Activated naive CD8-positive, alpha-beta T cell treated with anti-CD3 and anti-CD28 coated beads for 36 hours (primary cell): Measurements from ENCODE around the gene ZFPM1. TPM values are rescaled to one million over a fixed set of nuclear protein-coding genes. Genes with fewer than 3 reads are reported as not detected.
"Not testable (repeated sequence)": the region's sequence is repeated elsewhere in the genome, so short reads cannot be mapped to it uniquely, and the experiment has no call there.

ENCODE experiments used
- DNase-seq: peaks from one replicate; pipeline ENCODE4 v3.0.0; 2021
- H3K27ac Mint-ChIP-seq: one replicate; pipeline ENCODE4 v1.8.0; 2022; ENCODE audit warnings: mild to moderate bottlenecking, moderate library complexity, mixed read lengths
- H3K27me3 Mint-ChIP-seq: one replicate; pipeline ENCODE4 v1.8.0; 2022; ENCODE audit warnings: mild to moderate bottlenecking, mixed read lengths
- H3K36me3 Mint-ChIP-seq: one replicate; pipeline ENCODE4 v1.8.0; 2021; ENCODE audit warnings: mild to moderate bottlenecking, mixed read lengths
- H3K4me1 Mint-ChIP-seq: one replicate; pipeline ENCODE4 v1.8.0; 2021; ENCODE audit warnings: mixed read lengths
- H3K4me3 Mint-ChIP-seq: one replicate; pipeline ENCODE4 v1.8.0; 2022; ENCODE audit warnings: mild to moderate bottlenecking, moderate library complexity, mixed read lengths
- H3K9me3 Mint-ChIP-seq: one replicate; pipeline ENCODE4 v1.8.0; 2022; ENCODE audit warnings: mixed read lengths
- total RNA-seq, 2 experiments: library from RNA; stranded (reverse); gene quantifications; one replicate each; pipeline ENCODE4 v1.2.3, GENCODE V29; 2021

Gene ZFPM1
- total RNA-seq, 2 experiments from 2014 or later, result 6.7 to 6.9 TPM

DNA sequence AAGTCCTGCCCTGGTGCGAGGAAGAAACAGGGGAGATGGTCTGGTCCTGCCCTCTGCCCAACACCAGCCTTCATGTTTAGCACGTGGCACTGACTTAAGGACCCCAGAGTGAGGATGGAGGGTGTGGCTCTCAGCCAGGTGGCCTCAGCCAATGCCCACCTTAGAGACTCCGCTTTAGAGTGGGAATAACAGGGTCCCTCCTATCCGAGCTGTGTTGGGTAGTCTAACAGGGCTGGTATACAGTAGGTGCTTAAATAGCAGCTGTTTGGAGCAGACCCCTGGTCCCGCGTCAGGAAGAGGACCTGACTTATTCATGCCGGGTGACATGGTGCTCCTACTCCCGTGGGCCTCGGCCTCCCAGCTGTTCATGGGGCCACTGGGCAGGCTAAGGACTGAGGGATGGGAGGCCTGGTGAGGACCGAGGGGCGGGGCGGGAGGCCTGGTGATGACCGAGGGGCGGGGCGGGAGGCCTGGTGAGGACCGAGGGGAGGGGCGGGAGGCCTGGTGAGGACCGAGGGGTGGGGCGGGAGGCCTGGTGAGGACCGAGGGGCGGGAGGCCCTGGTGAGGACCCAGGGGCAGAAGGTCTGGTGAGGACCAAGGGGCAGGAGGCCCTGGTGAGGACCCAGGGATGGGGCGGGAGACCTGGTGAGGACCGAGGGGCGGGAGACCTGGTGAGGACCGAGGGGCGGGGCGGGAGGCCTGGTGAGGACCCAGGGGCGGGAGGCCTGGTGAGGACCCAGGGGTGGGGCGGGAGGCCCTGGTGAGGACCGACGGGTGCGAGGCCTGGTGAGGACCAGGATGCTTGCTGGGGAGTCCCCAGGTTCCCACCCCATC, 7.6 kb downstream of the ZFPM1 start:
- Mint-ChIP-seq H3K27me3 (no peaks in the 10 kb centered on the region), H3K27ac (no peak overlapping the region), H3K4me3 (no peak overlapping the region), H3K4me1 (peaks cover 45% of the 10 kb centered on the region), H3K9me3 (no peaks in the 10 kb centered on the region), H3K36me3 (no peaks in the 10 kb centered on the region)
- DNase-seq, result no peak

GRCh38 chr16:88461331-88462269, 8.5 kb downstream of the ZFPM1 start:
- no peaks in the 10 kb centered on the region for H3K36me3 Mint-ChIP-seq
- no peaks in the 10 kb centered on the region for H3K27me3 Mint-ChIP-seq
- DNase-seq, result no peak
- H3K27ac Mint-ChIP-seq, result no peak overlapping the region
- H3K4me3 Mint-ChIP-seq, result no peak overlapping the region
- no peaks in the 10 kb centered on the region for H3K9me3 Mint-ChIP-seq
- H3K4me1 Mint-ChIP-seq, result peaks cover 48% of the 10 kb centered on the region

DNA sequence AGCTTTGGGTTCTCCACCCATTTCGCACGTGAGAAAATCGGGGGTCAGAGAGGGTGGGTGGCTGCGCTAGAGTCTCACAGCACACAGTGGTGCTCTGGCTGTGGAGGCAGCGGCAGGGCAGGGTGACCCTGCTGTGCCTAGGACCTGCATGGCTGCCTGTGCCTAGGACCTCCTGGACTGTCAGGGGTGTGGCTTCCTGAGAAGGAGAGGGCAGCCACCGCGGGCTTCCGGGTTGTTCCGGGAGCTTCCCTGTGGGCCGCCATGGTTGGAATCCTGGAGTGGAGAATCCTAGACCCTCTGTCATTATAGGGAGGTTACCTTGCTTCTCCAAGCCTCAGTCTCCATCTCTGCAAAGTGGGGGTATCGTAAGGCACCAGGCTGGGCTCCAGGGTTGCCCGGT, 9.3 kb downstream of the ZFPM1 start:
- H3K4me3 Mint-ChIP-seq, result no peak overlapping the region
- H3K36me3 Mint-ChIP-seq, result no peaks in the 10 kb centered on the region
- H3K27ac Mint-ChIP-seq, result no peak overlapping the region

DNA sequence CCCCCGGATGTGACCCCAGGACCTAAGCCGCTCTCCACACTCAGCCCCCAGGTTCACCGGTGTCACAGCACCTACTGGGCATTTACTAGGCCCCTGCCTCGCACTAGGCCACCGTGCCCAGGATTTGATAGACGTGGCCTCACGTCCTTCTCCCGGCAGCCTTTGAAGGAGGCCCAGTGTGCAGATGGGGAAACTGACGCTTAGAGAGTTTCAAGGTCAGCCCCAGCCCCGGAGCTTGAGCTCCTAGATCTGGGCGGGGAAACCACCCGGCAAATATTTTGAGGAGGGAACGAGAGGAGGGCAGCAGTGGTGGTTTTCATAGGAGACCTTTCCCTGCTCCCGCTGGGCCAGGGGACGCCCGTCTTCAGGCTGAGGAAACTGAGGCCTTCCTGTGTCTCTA, 10.3 kb downstream of the ZFPM1 start:
- DNase-seq, result no peak
- H3K9me3 Mint-ChIP-seq, result no peaks in the 10 kb centered on the region
- H3K27ac Mint-ChIP-seq, result no peak overlapping the region
- H3K36me3 Mint-ChIP-seq, result no peaks in the 10 kb centered on the region
- H3K27me3 Mint-ChIP-seq, result no peaks in the 10 kb centered on the region
- peaks cover 44% of the 10 kb centered on the region for H3K4me1 Mint-ChIP-seq
- H3K4me3 Mint-ChIP-seq, result no peak overlapping the region

More for the DNA sequence above, 9.3 kb downstream of the ZFPM1 start:
- H3K9me3 Mint-ChIP-seq, result no peaks in the 10 kb centered on the region
- peaks cover 45% of the 10 kb centered on the region for H3K4me1 Mint-ChIP-seq
- H3K27me3 Mint-ChIP-seq, result no peaks in the 10 kb centered on the region
- DNase-seq, result no peak

- Mint-ChIP-seq H3K4me1 (peaks cover 45% of the 10 kb centered on the region), H3K4me3 (no peak overlapping the region), H3K36me3 (no peaks in the 10 kb centered on the region)
Observed at GRCh38 chr16:88464447-88465318, 11.6 kb downstream of the ZFPM1 start.

DNA sequence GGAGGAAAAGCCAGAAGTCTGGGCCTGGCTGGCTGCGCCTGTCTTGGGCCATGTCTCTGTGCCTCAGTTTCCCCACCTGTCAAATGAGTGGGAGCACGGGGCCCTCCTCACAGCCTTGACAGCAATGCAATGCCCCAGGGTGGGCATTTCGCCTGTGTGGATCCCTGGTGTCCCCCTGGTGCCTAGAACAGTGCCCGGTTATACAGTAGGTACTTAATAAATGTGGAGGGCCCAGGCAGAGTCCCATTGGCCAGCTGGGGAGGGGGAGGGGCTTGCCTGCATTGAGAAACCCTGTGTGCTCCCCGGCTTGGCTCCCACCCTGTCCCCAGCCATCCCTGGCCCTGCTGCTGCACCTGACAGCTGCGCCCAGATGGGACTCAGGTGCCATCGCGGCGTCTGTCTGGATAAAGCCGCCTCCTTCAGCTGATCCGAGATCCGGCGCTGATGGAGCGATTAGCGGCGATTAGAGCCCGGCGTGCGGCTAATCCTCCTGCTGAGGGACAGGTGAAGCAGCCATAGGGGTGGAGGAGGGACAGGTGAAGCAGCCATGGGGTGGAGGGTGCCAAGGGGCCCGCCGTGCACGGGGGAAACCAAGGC, 12.4 kb downstream of the ZFPM1 start:
- DNase-seq, result no peak
- H3K36me3 Mint-ChIP-seq, result no peaks in the 10 kb centered on the region
- H3K4me1 Mint-ChIP-seq, result peaks cover 48% of the 10 kb centered on the region
- no peak overlapping the region for H3K4me3 Mint-ChIP-seq
- no peaks in the 10 kb centered on the region for H3K9me3 Mint-ChIP-seq
- no peaks in the 10 kb centered on the region for H3K27me3 Mint-ChIP-seq
- H3K27ac Mint-ChIP-seq, result no peak overlapping the region

More at GRCh38 chr16:88464447-88465318, 11.6 kb downstream of the ZFPM1 start:
- DNase-seq, result no peak
- Mint-ChIP-seq H3K27ac (no peak overlapping the region), H3K9me3 (no peaks in the 10 kb centered on the region), H3K27me3 (no peaks in the 10 kb centered on the region)

DNA sequence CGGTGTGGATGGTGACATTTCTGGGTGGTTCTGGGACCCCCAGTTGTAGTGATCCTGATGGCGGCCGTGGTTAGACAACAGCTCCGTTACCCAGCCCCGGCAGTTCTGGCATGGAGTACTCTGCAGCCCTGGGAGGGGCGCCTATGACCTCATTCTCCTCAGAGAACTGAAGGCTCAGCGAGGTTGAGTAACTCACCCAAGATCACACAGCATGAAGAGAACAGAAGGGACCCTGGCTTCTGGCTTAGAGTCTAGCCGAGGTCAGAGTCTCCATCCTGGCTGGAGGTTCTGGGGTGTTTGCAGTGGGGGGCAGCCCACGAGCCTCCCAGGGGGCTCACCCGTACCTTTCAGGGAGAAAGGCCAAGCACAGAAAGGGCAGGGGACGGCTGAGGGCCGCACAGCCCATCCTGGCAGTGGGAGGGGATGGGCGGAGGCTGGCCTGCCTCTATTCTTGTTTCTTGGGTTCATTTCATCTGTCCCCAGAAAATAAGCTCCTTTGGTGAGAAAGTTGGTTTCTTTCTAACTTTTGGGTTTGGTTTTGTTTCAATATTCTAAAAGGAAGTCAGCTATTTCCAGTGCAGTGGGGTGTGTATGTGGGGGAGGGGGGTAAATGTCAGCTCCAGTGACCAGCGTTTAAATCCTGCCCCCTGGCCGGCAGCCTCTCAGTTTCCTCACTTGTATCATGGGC, 13.2 kb downstream of the ZFPM1 start:
- Mint-ChIP-seq H3K27me3 (no peaks in the 10 kb centered on the region), H3K36me3 (no peaks in the 10 kb centered on the region), H3K4me3 (no peak overlapping the region), H3K4me1 (peaks cover 48% of the 10 kb centered on the region), H3K27ac (peak overlapping the region; percentile 79), H3K9me3 (no peaks in the 10 kb centered on the region)
- no peak for DNase-seq

DNA sequence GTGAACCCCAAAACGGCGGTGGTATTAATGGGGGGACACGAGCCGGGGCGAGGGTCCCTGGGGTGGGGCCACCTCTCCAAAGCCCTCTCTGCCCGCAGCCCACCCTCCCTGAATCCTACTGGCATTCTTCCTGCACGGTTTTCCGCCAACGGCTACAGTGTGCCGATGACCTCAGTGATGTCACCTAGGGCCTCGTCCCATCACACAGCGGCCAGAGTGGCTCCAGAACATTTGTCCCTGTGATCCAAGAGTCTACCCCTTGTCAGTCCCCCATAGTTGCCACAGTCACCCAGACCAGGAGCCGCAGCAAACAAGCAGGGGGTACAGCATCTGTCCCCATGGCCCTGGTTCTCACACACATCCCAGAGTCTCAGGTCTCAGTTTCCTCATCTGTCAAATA, 13.9 kb downstream of the ZFPM1 start:
- Mint-ChIP-seq H3K27me3 (no peaks in the 10 kb centered on the region), H3K9me3 (no peaks in the 10 kb centered on the region), H3K4me3 (no peak overlapping the region), H3K4me1 (peaks cover 44% of the 10 kb centered on the region), H3K36me3 (no peaks in the 10 kb centered on the region), H3K27ac (no peak overlapping the region)
- no peak for DNase-seq

DNA sequence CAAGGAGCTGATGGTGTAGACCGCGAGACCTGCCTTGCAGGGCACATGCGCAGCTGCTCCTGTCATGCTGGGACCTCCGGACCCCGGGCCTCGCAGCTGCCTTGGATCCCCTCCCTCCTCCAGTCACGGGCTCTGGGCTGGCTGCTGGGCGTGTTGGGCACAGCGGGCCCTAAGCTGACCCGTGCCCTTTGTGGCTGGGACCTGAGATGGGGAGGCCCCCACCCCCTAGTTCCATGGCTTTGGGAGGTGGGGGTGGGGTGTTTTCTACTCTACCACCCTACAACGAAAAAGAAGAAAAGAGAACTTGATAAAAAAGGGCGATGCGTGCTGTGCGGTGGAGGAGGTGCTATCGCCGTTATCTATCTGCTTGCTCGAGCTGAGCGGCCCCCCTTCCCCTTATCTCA, 14.5 kb downstream of the ZFPM1 start:
- Mint-ChIP-seq H3K4me1 (peaks cover 47% of the 10 kb centered on the region), H3K9me3 (no peaks in the 10 kb centered on the region), H3K36me3 (no peaks in the 10 kb centered on the region), H3K4me3 (no peak overlapping the region), H3K27ac (no peak overlapping the region), H3K27me3 (no peaks in the 10 kb centered on the region)
- DNase-seq, result no peak

DNA sequence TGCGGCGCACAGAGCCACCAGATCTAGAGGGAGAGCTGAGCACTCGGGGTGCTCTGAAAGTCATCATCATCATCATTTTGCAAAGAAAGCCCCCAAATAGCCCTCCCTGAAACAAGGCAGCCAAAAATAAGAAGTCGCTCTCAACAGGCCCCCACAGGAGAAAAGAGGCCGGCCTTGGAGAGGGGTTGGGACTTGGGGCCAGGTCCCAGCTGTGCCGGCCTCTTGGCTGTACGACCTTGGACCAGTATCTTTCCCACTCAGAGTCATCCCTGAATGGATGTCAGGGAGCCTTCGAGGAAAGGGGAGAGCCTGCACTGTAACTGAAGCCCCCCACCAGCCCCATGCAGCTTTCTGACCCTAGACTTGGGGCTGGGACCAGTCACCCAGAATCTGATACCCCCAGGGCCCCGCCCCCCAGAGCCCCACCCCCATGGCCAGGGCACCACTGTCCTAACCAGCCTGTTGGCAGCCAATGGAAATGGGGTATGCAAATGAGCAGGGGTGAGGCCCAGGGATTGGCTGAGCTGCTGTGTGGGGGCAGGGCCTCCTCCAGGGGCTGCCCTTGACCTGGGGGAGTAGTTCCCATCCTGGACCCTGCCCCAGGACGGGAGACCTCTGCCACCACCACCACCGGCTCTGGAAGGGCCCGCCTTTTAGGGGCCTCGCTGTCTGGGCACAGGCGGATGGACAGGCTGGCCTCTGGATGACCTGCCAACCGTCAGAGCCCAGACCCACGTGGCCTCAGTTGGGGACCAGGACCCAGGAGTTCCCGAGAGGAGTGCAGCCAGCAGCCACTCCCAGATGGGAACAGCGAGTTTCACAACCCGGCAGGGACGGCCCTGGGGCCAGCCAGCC, 15.4 kb downstream of the ZFPM1 start:
- no peaks in the 10 kb centered on the region for H3K36me3 Mint-ChIP-seq
- no peaks in the 10 kb centered on the region for H3K9me3 Mint-ChIP-seq
- H3K27ac Mint-ChIP-seq, result no peak overlapping the region
- H3K27me3 Mint-ChIP-seq, result no peaks in the 10 kb centered on the region
- H3K4me3 Mint-ChIP-seq, result no peak overlapping the region
- DNase-seq, result peak; percentile 30
- peaks cover 47% of the 10 kb centered on the region for H3K4me1 Mint-ChIP-seq

- no peak overlapping the region for H3K4me3 Mint-ChIP-seq
- no peaks in the 10 kb centered on the region for H3K9me3 Mint-ChIP-seq
- no peaks in the 10 kb centered on the region for H3K27me3 Mint-ChIP-seq
- DNase-seq, result peak; percentile 47
- H3K27ac Mint-ChIP-seq, result peak overlapping the region; percentile 73
- peaks cover 40% of the 10 kb centered on the region for H3K4me1 Mint-ChIP-seq
- H3K36me3 Mint-ChIP-seq, result peaks cover 1% of the 10 kb centered on the region
Observed at GRCh38 chr16:88469615-88470395, 16.7 kb downstream of the ZFPM1 start.

DNA sequence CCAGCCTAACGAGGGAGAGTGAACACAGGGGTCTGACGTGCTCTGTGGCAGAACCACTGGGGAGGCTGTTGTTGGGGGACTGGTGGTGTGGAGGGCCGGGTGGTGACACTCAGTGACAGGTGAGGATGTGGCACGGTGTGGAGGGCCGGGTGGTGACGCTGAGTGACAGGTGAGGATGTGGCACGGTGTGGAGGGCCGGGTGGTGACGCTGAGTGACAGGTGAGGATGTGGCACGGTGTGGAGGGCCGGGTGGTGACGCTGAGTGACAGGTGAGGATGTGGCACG, 17.3 kb downstream of the ZFPM1 start:
- peak overlapping the region; percentile 68 for H3K27ac Mint-ChIP-seq
- DNase-seq, H3K27me3 Mint-ChIP-seq, H3K4me3 Mint-ChIP-seq, H3K36me3 Mint-ChIP-seq, H3K9me3 Mint-ChIP-seq: not testable (repeated sequence)
- peaks cover 38% of the 10 kb centered on the region for H3K4me1 Mint-ChIP-seq

DNA sequence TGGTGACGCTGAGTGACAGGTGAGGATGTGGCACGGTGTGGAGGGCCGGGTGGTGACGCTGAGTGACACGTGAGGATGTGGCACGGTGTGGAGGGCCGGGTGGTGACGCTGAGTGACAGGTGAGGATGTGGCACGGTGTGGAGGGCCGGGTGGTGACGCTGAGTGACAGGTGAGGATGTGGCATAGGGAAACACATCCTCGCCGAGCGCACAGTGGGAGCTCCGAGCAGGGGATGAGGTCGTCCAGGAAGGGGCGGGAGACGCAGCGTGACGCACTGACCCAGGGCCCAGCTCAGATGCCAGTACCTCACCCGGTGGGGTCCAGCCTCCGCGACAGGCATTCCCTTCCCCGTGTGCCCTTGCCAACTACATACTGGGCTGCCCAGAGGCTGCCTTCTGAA, 17.6 kb downstream of the ZFPM1 start:
- not testable (repeated sequence) for H3K27me3 Mint-ChIP-seq, H3K9me3 Mint-ChIP-seq, H3K4me3 Mint-ChIP-seq, H3K36me3 Mint-ChIP-seq, DNase-seq
- Mint-ChIP-seq H3K4me1 (peaks cover 38% of the 10 kb centered on the region), H3K27ac (peak overlapping the region; percentile 42)
